EH (cell line): ENCODE data around the gene ATP6V1F.

Experiments used
- DNase-seq: peaks from one replicate; pipeline ENCODE4 v3.0.0-alpha.2; 2015; ENCODE audit warnings: low read depth

The ATP6V1F gene

DNA sequence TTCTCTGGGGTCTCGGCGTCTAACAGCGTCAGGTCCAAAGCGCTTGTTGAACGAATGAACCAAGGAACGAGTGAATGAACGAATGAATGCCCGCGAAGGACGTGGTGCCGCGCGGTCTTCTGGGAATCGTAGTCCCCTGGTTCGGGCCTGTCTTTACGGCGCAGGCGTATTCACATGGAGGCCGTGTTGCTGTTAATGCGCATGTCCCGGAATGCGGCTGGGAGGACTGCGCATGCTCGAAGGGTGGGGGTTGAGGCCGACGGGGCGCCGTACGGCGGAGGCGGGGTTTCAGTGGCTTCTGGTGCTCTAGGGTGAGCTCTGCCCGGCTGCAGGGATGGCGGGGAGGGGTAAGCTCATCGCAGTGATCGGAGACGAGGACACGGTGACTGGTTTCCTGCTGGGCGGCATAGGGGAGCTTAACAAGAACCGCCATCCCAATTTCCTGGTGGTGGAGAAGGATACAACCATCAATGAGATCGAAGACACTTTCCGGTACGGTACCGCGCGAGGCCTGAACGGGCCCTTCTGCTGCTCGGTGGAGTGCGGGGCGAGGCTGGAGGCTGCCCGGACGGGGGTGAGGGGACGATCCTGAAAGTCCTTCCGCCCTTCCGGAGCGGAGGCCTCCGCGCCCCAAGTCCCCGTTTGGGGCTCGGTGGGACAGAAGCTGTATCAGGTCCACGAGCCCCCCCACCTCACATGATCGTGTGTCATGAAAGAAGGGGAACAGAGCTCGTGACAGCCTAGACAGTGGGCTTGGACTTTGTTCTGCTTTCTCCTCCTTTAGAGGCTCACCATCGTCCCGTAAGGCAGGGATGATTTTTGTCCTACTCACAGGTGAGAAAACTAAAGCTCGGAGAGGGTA lies at the start of gene ATP6V1F:
TSS of gene ATP6V1F (plus strand) at position 286 of the 862 bp plus-strand sequence. CDS start at position 335, 49 bp downstream.
- DNase-seq = peak; percentile 97

GRCh38 chr7:128814499-128814898 lies 48.2 kb upstream of the ATP6V1F start:
- DNase-seq = no peak

DNA sequence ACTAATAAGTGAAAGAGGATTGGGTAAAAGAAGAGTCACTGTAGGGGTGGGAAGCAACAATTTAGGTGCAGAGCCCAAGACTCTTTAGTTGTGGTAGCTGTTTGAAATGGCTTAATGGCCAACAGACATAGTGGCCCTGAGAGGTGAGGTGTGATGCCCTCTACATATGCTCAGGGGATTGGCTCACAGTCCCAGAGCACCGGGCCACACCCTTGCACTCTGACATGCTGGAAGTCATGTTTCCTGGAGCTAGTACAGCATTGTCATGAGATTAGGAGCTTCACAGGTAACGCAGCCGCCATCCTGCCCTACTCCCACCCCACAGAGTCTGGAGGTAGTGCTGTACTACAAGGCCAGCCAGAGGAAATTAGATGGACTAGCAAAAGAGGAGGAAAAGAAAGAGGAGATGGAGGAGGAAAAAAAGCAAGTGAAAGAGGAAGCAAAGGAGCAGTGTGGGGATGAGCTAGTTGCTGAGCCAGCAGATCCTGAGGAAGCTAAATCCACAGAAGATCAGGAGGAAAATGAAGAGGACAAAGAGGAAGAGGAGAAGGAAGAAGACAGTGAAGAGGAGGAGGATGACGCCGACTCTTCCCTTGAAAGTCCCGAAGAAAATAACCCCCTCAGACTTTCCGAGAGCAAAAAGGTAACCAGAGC lies 47.2 kb upstream of the ATP6V1F start:
- DNase-seq = no peak

DNA sequence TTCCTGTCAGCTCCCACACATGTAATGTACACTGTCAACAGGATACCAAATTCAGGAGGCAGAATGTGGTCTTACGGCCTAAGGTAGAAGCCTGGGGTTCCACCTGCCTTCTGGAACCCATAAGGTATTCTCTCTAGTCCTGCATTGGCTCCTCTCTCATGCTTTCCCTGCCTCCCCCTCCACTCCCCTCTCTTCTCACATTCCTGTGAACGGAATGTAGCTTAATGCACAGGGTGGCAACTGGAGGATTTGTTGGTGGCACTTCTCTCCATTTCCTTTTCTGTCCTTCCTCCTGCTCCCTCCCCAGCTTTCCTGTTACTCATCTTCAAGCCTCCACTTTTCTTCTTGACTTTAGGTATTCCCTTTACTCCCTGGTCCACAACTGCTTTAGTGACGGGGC lies 44.0 kb upstream of the ATP6V1F start:
- DNase-seq = no peak

DNA sequence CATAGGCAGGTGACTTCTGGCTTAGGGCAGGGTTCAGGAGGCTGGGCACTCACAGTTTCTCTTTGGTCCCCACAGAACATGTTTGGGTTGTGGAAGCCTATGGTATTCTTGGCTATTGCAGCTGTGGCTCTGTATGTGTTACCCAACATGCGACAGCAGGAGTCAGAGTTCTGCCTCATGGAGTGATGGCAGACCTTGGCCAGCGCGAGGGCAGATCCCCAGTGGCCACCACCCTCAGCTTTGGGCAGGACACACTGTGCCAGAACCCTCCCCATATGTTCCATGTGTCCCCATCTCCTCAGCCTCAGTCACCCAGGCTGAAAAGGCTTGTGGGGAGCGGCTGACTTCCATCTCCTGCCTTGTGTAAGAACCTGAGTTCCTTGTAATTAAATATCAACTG lies 40.9 kb upstream of the ATP6V1F start:
- DNase-seq = no peak

DNA sequence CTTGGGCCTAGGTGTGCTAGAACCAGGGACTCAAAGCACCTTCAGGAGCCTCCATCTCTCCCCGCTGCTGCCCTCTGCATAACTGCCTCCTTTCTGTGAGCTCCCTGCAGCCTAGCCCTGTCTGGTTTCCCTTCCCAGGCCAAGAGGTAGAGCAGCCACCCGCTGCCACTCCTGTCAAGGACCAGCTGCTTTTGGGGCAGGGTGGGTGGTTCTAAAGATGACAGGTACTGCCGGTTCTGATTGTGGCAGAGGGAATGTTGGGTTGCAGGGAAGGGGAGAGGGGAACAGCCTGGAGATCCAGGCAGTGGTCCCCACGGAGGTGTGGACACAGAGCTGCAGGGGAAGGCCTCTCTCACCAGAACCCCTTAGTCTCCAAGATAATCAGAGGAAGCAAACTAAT lies 36.1 kb upstream of the ATP6V1F start:
- DNase-seq = no peak

DNA sequence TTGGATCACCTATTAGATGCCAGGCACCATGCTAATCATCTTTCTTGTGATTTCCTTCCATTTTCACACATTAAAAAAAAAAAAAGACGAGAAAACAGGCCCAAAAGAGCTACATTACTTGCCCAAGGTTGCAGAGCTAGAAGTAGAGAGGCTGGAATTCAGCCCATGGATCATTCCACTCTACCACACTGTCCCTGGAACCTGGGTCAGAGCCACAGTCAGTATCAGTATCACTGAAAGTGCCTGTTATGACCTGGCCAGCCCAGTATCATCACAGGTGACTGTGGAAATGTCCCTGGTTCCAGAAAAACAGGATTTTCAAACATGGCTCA lies 35.8 kb upstream of the ATP6V1F start:
- no peak for DNase-seq

- DNase-seq = peak; percentile 91
Observed at GRCh38 chr7:128827248-128827958, 35.3 kb upstream of the ATP6V1F start.

DNA sequence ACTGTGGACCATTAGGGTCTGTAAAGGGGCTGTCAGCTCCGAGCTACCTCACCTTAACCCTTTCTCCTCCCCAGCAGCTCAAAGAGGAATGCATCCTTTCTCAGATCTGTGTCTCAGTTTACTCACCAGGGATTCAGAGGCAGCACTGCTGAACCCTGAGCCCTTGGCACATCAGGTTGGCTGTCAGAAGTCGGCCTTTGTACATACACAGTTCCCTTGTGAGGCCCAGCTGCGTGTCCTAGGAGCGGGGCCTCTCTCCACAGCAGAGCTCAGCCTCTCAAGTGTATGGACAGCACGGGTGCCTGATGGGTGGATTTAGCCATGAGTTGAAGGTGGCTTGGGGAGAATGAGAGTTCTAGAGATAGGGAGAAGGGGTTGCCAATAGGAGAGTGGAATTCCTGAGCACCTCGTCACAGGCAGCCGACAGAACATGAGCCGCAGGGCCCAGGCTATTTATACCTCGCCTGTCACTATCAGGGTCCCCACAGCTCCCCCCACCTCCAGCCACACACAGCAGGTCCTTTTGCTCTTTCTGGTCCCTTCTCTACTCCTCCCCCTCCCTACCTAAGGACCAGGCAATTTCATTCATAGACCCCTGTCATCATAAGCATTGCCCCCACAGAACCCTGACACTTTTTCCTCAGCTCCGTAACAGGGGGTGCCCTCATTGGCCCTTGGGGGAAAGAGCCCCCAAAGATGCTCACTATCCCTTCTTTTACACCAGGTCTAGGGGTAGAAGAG lies 34.5 kb upstream of the ATP6V1F start:
- DNase-seq = peak; percentile 96

GRCh38 chr7:128829391-128830166 lies 33.1 kb upstream of the ATP6V1F start:
- peak; percentile 81 for DNase-seq

GRCh38 chr7:128830231-128831177 lies 32.2 kb upstream of the ATP6V1F start, which contains the start of gene FLNC:
TSS of gene FLNC (plus strand) at chr7:128830406. CDS start at chr7:128830638, 232 bp downstream.
- peak; percentile 84 for DNase-seq

DNA sequence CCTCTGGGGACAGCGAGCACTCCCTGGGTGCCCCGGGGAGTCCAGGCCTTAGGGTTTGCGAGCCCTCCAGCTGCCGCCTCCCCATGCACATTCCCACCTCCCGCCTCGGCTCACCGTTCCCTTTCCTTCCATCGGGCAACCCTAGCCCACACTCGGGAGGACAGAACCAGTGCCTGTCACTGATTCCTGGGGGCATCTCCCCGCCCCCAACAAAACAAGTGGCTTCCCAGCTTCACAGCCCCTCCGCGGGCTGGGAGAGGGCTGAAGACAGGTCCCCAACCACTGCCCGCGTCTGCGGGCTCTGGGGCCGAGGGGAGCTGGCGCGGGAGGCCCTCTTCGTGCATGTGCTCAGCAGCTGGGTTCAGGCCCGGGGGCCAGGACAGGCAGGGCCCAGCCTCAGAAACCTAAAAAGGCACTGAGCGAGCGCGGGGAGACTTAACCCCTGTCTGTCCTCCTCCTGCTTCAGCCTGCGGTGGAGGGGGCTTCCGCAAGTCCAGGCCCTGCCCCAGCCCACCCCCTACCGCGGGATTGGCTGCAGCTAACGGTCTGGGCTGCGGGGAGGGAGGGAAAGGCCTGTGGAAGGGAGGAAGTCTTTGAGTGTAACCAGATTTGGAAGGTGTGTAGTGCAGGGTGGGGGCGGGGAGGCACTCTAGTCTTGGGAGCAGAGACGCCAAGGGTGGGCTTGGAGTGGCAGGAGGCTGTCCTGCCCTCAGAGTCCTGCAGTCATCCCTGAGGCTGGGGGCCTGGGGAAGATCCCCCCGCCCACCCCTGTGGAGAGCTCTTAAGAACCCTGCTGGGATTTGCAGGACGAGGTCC lies 31.3 kb upstream of the ATP6V1F start:
- DNase-seq = peak; percentile 82

DNA sequence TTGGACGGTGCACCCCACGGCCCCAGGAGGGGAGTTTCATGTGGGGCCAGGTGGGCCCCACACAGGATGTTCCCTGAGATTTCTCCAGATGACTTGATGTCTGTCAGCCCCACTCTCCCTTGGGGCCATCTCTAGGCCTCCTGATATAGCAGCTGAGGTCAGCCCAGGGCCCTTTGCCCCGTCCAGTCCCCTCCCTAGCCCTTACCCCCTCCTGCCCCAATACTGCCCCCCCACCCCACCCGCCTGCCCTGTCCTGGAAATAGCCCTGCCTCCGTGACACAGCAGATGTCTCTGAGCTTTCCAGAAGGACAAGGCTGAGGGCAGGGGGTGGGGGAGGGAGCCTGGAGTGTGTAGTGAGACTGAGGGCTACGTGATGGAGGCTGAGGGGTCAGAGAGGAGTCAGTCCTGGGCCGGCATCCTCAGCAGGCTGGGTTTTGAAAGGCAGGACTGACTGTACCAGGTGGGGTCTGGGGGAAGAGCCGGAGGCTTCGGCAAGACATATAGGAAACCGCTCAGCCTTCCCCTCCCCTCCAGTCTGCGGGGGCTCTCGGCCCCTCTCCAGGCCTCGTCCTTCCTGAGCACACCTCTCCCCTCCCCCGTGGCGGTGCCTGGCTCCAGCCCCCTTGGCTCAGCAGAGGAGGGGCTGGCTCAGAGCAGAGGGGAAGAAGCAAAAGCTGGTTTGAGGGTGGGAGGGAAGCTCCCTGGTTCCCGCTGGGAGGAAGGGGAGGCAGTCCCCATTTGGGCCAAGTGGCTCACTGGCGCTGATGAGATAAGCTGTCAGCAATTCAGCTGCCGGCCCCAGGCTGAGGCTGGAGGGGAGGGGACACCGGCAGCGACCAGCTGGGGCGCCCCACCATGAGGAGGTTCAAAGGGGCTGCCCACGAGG lies 30.4 kb upstream of the ATP6V1F start:
- DNase-seq = peak; percentile 70

GRCh38 chr7:128832880-128833147 lies 29.8 kb upstream of the ATP6V1F start:
- no peak for DNase-seq

DNA sequence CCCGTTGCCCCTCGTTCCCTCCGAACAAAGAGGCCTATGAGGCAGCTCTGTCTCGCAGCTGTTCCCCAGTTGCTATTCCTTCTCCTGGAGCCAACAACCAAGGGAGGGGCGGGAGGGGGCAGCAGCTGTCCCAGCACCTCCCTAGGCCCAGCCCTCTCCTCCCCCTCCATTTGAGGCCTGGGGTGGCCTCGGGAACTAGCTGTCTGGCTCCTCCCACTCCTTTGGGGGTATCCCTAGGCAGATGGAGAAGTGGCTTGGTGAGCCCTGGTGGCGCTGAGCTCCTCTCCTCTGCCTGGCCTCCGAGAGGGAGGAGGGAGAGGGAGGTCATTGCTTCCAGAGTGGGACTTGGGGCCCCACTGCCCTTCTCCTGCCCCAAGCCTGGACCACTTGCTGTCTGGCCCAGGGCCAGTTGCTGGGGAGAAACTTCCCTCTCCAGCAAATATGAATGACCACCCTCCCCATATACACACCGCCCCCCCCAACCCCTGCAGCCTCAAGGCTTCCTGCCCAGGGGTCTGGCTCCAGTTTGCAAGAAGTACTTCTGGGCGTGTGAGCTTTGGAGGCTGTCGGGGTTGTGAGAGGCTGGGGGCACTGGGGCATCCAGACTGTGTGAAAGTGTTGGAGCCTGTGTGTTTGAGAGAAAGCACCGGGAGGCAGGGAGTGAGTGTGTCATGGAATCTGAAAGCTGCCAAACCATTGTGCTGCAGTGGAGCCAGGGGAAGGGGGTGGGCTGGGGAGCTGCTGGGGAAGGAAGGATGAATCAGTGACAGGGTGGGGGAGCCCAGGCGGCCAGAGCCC lies 29.3 kb upstream of the ATP6V1F start:
- peak; percentile 90 for DNase-seq

- no peak for DNase-seq
Observed at GRCh38 chr7:128833946-128834325, 28.7 kb upstream of the ATP6V1F start.

DNA sequence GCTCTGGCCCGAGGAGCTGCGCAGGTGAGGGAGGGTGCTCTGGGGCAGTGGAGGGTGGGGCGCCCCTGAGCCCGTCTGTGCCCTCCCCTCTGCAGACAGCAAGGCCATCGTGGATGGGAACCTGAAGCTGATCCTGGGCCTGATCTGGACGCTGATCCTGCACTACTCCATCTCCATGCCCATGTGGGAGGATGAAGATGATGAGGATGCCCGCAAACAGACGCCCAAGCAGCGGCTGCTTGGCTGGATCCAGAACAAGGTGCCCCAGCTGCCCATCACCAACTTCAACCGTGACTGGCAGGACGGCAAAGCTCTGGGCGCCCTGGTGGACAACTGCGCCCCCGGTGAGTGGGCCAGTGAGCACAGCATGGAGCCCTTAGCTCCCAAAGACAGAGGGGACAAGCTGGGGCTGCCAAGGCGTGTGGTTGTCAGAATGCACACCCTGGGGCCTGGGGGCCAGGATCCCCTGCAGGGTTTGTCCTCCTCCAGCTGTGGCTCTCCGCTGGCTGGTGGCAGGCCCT lies 27.4 kb upstream of the ATP6V1F start:
- no peak for DNase-seq
